NCI-H774 (cell line): Measurements from ENCODE around the gene MN1.
"Not testable (repeated sequence)": the region's sequence is repeated elsewhere in the genome, so short reads cannot be mapped to it uniquely, and the experiment has no call there.

Experiments
- DNase-seq: peaks from one replicate; lab custom pipeline; 2025; lab: John Stamatoyannopoulos, UW

Gene MN1

DNA sequence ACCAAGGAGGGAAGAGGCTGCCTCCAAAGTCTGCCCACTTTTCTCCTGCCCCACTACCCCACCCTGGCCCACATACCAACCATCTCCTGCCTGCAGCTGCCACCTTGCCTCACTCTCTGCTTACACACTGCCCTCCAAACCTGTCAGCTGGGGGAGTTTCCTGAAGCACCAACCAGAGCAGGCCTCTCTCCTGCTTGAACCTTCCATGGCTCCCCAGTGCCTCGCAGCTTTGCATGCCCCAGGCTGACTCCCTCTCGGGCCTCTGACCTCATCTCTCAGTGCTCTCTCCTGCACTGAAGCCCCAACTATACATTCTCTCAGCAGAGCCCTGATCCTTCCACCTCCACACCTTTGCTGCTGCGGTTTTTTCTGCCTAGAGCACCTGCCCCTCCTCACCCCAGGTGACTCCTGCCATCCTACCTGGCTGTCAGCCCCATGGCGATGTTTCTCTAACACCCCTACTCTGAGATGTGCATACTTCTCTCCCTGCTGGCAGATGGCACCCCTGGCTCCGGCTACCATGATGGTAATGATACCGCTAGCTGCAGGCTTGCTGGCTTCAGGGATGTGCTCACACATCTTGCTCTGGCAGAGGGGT is 43.5 kb downstream of the MN1 start:
- DNase-seq: no peak

DNA sequence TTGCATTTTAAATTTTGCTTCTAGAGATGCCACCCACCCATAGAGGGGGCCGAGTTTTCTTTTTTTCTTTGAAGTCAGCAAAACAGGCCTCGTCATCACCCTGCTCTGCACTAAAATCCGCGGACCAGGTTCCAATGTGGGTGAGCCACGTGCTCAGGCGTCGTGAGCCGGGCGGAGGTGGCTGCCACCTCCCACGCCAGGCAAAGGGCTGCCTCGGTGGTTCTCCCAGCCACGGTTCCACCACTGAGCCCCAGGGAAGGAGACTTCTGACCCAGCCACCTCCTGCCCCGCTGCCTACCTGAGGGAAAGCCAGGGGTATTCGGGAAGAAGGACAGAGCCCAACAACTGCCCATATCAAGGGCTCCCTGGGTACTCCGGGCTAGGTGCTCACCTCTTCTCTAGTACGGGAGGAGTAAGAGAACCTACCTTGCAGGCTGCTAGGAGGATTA is 45.3 kb downstream of the MN1 start:
- DNase-seq: no peak

DNA sequence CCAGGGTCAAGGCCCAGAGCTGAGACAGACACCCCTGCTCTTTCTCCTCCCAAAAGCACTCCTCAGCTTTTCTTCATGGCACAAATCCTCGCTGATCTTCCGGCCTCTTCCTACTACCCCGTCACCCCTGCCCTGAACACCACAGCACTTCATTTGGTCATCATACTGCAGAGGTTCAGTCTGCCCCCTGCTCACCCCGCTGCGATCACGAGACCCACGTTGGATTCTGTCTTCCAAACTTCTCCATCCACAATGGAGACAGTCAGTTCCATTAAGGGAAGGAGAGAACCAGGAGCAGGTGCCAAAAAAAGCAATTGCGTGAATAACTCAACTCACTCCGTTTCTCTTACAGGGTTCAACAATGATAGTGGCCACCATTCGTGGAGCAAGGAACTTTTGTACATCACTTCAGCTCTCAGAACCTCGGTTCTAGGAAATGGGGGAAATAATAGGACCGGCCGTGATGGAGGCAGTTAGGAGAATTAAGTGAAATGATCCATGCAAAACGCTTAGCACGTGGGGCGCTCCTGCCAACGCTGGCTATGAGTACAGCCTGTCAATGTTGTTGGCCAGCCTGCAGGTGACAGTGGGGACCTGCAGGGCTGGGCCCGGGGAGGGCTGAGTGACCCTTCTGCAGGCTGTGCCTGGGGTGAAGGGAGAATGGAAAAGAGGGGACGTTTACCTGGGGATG is 45.9 kb downstream of the MN1 start:
- no peak for DNase-seq

DNA sequence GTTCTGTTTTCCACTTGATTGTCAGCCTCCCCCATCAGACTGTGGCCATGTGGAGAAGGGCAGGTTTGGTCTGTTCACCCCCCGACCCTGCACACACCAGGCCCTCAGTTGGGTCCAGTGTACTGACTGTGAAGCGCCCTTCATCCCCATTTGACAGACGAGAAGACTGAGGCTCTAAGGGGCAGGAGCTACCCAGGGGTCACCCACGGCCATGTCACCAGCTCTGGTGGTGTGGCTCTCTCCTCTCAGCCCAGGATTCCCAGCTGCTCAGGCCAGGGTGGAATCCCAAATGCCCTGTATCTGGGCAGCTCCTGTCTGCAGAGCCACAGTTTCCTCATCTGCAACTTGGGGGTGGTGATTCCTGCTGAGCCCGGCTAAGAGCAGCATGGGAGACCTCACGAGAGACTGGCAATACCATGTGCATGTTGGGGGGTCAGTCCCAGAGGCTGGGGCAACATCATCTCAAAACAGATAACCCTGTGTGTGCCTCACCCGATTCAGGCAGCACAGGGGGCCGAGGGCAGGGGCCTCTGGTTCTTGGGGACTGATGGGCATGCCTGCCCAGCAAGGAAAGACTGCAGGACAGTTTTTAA is 46.6 kb downstream of the MN1 start:
- no peak for DNase-seq

DNA sequence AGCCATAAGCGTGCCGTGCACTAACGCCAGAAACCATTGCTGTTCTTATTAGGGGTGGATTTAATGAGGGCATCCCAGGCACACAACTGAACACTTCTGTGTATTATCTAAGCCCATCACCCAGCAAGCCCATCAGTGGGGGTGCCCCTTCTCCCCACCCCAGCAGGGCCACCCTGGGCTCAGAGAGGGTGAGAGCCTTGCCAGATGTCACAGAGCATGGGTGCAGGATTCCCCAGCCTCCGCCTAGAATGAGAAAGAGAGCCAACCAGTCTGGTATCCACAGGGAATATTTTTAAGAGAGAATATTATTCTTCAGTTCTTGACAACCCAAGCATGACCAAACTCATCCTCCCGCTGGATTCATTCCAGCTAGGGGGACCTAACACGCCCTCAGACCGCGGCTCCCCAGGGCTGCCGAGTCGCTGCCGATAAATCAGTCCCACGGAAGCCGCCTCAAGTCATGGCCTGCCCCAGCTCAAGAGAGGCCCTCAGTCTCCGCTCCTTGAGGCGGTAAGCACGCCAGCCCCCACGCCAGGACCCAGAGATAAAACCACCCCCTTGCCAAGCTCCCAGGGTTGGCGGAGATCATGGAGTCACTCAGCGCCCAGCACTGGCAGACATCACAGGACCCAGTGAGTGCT is 47.2 kb downstream of the MN1 start:
- no peak for DNase-seq

DNA sequence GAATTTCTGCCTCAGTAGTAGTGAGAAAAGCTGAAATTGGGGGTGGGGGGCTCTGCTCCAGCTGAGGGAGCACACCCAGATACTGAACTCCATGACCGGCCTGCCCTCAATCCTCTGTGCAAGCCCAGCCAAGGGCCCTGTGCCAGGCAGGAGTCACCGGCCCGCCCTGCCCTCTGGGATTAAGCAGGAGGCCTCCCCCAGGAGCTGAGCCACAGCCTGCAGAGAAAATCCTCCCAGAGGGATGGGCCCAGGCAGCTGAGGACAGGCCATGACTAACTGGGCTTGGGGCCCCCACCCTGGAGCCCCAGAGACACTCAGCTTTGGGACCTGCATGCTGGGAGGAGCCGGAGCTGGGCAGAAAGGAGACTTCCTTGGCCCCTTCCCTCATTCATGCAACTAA is 48.8 kb downstream of the MN1 start:
- no peak for DNase-seq

DNA sequence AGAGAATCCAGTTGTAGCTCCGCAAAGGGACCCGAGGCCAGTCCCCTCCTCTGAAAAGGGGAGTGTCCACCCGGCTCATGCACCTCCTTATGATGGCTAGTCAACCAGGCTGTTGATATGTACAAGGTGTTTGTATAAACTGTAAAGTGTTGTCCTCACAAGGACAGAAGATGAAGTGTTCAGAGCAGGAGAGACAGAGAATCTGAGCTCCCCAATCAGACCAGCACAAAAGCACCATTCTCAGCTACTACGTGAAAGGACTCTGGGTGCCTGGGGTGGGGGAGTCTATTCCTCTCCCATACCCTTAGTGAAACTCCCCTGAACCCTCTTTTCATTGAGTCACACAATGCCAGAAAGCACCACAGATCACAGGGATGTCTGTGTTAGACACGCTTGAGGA is 49.4 kb downstream of the MN1 start:
- no peak for DNase-seq

DNA sequence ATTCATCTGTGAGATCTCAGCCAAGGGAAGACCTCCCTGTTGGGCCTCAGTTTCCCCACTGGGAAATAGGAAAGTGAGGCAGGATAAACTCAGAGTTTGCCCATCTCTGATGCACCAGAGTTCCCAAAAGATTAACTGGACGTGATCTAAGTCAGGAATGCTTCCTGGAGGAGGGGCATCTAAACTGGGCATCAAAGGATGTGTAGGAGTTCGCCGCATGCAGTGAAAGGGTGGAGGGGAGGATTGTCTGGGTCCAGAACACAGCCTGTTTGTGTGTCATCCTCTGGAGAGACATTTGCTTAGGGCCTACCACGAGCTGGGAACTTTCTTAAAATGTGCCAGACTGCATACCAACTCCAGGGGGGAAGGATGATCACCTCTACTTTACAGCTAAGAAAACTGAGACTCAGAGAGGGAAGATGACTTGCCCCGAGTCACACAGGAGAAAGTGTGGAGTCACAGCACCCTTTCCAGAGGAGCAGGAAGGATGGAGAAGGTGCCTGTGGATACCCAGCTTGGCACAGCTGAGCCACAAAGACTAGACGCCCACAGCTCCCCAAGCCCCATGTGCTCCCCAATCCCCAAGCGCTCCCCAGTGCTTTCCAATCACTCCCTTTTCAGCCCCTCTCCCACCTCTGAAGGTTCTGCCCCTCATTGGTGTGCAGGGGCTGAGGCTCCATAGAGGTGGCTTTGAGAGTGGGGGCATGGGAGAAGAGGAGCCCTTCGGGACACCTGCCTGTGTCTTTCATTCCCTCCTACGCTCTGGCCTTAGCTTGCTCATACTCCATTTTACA is 50.1 kb downstream of the MN1 start:
- no peak for DNase-seq

DNA sequence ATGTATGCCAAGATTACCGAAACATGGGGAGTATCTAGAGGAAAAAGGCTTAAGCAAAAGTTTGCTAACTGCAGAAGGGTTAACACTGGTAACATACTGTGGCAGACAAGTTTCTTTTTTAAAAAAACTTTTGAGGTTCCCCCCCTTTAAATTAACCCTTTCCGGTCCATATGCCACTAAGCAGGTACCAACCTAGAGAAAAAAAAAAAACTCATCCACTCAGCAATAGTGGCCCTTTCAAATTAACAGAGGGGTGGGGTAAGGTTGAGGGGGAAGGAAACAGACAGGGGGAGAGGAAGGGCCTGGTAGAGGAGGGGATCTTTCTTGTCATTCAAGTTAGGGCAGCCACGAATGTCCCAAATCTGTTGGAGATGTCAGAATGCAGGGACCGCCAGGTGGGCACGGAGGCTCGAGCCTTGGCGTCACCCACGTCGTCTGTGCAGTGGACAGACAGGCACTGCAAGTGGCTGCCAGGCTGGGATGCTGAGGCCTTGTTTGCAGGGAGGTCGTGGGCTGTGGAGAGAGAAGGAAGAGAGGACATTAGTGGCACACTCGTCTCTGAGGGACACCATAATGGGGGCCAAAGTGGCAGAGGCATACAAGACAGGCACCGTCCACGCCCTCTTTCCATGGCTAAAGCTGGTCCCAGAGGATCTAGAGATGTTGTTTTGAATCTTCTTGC is 50.8 kb downstream of the MN1 start:
- DNase-seq: no peak

DNA sequence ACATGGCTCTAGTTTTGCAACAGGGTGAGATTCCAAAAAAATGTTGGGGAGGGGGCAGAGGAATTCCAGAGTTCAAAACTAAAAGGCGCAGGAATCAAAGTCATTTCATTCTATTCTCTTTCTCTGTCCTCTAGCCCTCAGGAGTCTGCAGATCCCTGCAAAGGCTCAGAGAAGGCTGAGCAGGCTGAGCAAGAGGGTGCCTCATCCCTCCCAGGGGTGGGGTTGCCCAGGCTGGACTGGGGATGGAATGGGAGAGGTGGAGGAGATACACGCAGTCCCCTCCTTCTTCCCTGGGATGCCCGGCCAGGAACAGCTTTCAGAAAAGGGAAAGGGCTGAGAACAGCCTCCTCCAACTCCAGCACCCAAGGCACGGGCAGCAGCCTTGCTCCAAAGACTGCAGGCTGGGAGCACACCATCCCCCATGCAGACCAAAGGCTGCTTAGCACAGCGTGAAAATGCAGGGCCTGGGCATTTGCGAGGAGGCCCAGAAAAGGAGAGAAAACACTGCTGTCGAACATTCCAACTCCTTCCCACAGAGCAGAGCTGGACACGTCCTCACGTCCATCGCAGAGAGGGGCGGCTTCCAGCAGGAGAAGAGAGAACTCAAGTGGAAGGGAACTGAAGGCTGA is 51.8 kb downstream of the MN1 start:
- no peak for DNase-seq

DNA sequence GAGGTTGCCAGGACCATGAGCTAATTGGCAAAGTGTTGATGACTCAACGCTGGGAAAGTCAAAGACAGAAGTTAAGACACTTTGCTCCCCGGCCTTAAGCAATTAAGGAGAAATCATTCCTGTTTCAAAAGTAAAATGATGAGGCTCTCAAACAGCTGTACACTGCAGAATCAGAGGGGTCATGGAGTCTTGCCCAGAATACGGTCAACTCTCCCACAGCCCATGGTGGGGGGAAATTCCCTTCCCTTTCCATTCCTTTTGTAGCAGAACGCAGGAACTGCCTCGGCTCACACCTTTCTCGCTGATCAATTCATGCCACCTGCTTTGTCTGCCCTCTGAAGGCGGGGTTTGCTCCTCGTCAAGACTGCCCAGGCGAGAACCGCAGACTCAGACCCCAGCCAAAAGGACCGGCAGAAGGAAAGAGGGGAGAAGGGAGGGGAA is 52.8 kb downstream of the MN1 start:
- DNase-seq: no peak

DNA sequence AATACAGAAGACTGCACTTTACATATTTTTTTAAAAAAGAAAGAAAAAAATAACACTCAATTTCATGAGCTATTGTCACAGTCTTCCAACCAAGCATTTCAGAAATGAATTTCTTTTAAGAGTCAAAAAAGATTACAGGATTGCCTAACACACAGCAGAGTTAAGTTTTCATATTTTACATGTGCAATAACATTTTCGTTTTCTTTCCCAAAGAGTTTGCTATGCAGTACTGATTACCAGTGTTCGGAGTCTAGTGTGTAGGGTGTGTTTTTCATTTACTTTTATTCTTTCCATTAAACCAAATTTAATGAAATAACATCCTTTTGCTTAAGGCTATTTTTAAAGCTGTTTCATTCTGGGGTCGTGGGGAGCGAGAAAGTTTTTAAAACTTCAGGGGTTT is 53.2 kb downstream of the MN1 start:
- DNase-seq: no peak

DNA sequence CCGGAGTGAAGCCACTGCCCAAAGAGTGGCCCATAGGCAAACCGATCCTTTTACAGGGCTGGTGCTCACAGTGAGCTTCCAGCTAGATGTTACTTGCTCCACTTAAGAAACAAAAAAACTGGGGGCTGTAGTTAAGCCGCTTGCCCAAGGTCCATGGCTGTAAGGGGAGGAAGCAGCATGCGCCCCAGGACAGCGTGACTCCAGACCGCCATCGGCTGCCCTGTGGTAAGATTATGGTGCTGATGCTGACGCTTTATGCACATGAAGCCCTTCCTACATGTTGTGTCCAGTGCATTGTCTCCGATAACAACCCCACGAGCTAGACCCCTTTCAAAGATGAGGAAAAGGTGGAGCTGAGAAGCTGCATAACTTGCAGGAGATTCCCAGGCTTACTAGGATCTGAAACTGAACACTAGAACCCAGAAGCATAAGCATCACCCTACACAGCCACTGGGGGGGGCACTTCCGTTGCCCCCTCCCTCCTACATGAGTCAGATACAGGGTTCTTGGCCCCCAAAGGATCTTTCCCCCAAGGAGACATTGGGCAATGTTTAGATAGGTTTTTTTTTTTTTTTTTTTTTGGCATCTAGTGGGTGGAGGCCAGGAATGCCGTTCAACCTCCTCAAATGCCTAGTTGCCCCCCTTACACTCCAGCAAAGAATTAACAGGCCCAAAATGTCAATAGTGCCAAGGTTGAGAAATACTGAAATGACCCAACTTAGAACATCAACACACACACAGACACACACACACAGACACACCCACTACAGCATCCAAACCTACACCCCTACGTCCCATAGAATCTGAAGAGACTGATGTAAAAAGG is 53.9 kb downstream of the MN1 start:
- DNase-seq: no peak

DNA sequence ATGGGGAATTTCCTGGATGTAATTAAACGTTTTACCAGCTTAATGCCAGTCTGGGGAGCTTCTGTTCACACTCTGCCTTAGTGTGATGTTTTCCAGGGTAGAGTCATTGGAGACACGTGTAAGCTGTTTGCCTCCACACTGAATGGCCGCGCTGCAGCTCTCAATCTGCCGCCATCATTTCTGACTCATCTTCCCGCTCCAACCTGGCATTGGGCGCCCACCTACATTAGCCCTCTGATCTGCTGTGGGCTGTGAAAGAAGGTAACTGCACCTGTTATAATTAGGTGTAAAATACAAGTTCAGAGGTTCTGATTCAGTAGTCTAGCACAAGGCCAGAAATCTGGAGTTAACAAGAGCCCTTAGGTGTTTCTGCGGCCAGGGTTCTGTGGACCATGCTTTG is 54.6 kb downstream of the MN1 start:
- no peak for DNase-seq

DNA sequence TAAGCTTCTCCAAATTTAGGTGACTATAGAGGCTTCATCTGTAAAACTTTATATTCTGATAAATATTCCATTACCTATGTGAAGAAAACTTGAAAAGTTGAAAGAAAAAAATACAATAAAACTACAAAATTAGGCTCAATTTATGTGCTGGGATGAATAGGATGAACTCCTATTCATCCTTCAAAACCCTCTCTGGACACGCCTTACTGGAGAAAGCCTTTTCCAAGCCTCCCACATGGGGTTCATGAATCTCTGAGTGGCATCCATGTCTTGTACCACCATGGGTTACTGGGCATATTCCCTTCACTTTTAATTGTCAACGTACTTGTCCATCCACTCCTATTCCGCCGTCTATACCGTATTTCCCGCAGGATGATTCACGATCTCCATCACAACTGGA is 55.7 kb downstream of the MN1 start:
- no peak for DNase-seq

DNA sequence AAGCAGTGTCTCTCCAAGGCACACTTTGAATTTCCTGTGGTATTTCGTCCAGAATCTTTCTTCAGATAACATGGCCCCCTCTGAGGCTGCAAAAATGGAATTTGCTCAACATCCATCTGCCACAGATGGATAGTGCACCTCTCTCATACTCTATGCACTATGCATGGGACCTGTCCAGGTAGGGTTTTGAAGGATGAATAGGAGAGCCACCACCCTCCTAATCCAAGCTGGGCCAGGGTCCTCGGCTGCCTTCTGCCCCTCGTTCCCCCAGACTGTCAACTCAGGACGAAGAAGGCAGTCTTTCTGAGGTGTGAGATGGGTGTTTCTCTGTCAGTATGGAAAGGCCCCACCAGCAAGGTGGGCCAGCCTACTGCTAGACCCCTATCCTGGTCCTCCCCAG is 56.4 kb downstream of the MN1 start:
- DNase-seq: no peak

DNA sequence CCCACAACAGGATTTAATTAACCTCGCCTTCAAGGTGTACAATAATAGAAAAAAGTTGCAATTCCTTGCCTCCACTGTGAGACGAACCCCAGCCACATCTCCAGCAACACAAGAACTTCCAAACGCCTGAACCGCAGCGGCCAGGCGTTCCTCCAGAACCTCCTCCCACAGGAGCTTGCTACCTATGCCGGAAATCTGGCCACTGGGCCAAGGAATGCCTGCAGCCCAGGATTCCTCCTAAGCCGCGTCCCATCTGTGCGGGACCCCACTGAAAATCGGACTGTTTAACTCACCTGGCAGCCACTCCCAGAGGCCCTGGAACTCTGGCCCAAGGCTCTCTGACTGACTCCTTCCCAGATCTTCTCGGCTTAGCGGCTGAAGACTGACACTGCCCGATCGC is 57.5 kb downstream of the MN1 start:
- DNase-seq: not testable (repeated sequence)

DNA sequence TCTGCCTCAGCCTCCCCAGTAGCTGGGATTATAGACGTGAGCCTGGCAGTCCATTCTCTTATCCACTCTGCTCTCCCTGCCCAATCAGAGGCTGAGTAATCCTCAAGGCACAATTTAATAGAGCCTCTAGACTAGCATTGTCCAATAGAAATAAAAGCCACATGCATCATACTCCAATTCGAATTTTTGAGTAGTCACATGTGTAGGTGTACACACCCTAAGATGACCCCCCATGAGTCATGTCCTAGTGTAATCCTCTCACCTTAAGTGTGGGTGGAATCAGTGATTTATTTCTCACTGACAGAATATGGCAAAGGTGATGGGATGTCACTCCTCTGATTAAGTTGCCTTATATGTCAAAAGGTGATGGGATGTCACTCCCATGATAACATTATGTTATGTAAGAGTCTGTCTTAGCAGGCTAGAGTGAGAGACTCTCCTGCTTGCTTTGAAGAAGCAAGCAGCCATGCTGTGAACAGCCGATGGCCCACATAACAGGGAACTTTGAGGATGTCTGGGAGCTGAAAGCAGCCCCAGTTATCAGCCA is 61.3 kb downstream of the MN1 start:
- DNase-seq: no peak

DNA sequence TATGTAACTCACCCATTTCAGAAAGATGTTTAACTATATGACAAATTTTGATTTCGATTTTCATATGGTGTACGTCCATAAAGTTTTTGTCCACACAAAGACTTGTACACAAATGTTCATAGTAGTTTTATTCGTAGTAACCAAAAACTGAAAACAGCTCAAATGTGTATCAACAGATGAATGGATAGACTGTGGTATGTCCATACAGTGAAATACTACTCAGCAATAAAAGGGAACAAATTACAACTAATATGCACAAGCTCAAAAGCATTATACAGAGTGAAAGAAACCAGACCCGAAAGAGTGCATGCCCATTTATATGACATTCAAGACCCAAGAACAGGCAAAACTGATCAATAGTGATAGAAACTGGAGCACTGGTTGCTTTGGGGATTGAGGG is 64.0 kb downstream of the MN1 start:
- no peak for DNase-seq

DNA sequence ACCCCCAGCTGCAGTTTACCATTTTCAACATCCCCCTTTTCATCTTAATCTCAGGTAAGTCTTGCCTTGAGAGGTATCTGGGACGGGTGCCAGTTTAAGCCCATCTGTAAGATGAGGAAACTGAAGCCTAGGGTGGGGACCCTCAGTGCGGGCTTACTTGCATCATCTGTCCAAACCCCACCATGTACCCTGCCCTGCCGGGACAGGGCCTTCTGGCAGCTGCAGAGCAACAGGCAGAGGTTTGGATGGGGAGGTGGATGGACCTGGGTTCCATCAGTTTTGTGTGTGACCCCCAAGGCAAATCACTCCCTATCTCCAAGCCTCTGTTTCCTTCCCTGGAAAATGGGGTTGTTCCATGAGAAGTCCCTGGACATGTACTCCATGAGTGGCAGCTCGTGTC is 67.5 kb downstream of the MN1 start:
- no peak for DNase-seq
